Measurements from ENCODE around the gene DMD.
"Not testable (repeated sequence)": the region's sequence is repeated elsewhere in the genome, so short reads cannot be mapped to it uniquely, and the experiment has no call there.

Gene DMD

GRCh38 chrX:31589503-31589902 is 1621.8 kb downstream of the DMD start:
- Histone ChIP-seq H3K27me3 (ENCODE audit: insufficient read depth, low read length, poor library complexity, severe bottlenecking) (no peaks in the 10 kb centered on the region), H3K9me2 (replicated peaks; ENCODE audit: low read depth, low read length) (no peaks in the 10 kb centered on the region), H2AFZ (ENCODE audit: low read length) (no peak overlapping the region), H4K20me1 (ENCODE audit: insufficient read depth, low read length, poor library complexity, severe bottlenecking) (no peaks in the 10 kb centered on the region), H3K9me3 (ENCODE audit: insufficient read depth, low read depth, low read length) (no peaks in the 10 kb centered on the region), H3K36me3 (ENCODE audit: insufficient read depth, low read length) (no peaks in the 10 kb centered on the region), H3K4me2 (ENCODE audit: low read depth, low read length, poor library complexity, severe bottlenecking) (no peak overlapping the region), H3K4me1 (ENCODE audit: insufficient read depth, low read length, poor library complexity, severe bottlenecking) (no peaks in the 10 kb centered on the region), H3K79me2 (ENCODE audit: insufficient read depth, low read length) (no peaks in the 10 kb centered on the region), H3F3A (ENCODE audit: low read depth) (no peaks in the 10 kb centered on the region), H3K4me3 (ENCODE audit: low read length, poor library complexity, severe bottlenecking) (no peak overlapping the region), H3K9ac (ENCODE audit: low read depth, low read length, poor library complexity, severe bottlenecking) (no peak overlapping the region)
- TF ChIP-seq CTCF (conservative IDR thresholded peaks at IDR 0.05; ENCODE audit: low read length) (no peak), EZH2phosphoT487 (IDR thresholded peaks at IDR 0.05; ENCODE audit: borderline replicate concordance) (no peak)

GRCh38 chrX:31588355-31588754 is 1623.0 kb downstream of the DMD start:
- Histone ChIP-seq H3K27me3 (ENCODE audit: insufficient read depth, low read length, poor library complexity, severe bottlenecking) (no peaks in the 10 kb centered on the region), H2AFZ (ENCODE audit: low read length) (no peak overlapping the region), H3K9me2 (replicated peaks; ENCODE audit: low read depth, low read length) (no peaks in the 10 kb centered on the region), H3K4me2 (ENCODE audit: low read depth, low read length, poor library complexity, severe bottlenecking) (no peak overlapping the region), H3K4me1 (ENCODE audit: insufficient read depth, low read length, poor library complexity, severe bottlenecking) (no peaks in the 10 kb centered on the region), H3K36me3 (ENCODE audit: insufficient read depth, low read length) (no peaks in the 10 kb centered on the region), H3F3A (ENCODE audit: low read depth) (no peaks in the 10 kb centered on the region), H3K4me3 (ENCODE audit: low read length, poor library complexity, severe bottlenecking) (no peak overlapping the region), H3K9ac (ENCODE audit: low read depth, low read length, poor library complexity, severe bottlenecking) (no peak overlapping the region), H4K20me1 (ENCODE audit: insufficient read depth, low read length, poor library complexity, severe bottlenecking) (no peaks in the 10 kb centered on the region), H3K79me2 (ENCODE audit: insufficient read depth, low read length) (no peaks in the 10 kb centered on the region), H3K9me3 (ENCODE audit: insufficient read depth, low read depth, low read length) (no peaks in the 10 kb centered on the region)
- TF ChIP-seq CTCF (conservative IDR thresholded peaks at IDR 0.05; ENCODE audit: low read length) (no peak), EZH2phosphoT487 (IDR thresholded peaks at IDR 0.05; ENCODE audit: borderline replicate concordance) (no peak)

- H3K4me3 ChIP-seq (ENCODE audit: low read length, poor library complexity, severe bottlenecking); H3F3A ChIP-seq (ENCODE audit: low read depth); H3K27me3 ChIP-seq (ENCODE audit: insufficient read depth, low read length, poor library complexity, severe bottlenecking); H3K36me3 ChIP-seq (ENCODE audit: insufficient read depth, low read length); H2AFZ ChIP-seq (ENCODE audit: low read length); H3K9ac ChIP-seq (ENCODE audit: low read depth, low read length, poor library complexity, severe bottlenecking); H3K4me2 ChIP-seq (ENCODE audit: low read depth, low read length, poor library complexity, severe bottlenecking); H3K4me1 ChIP-seq (ENCODE audit: insufficient read depth, low read length, poor library complexity, severe bottlenecking); H3K9me3 ChIP-seq (ENCODE audit: insufficient read depth, low read depth, low read length); H3K79me2 ChIP-seq (ENCODE audit: insufficient read depth, low read length); H3K9me2 ChIP-seq (replicated peaks; ENCODE audit: low read depth, low read length); H4K20me1 ChIP-seq (ENCODE audit: insufficient read depth, low read length, poor library complexity, severe bottlenecking): not testable (repeated sequence)
These were observed 1627.5 kb downstream of the DMD start for GRCh38 chrX:31583892-31584291.

GRCh38 chrX:31580726-31581125 is 1630.6 kb downstream of the DMD start:
- no peak overlapping the region for H2AFZ ChIP-seq (ENCODE audit: low read length)

More at GRCh38 chrX:31580726-31581125, 1630.6 kb downstream of the DMD start:
- Histone ChIP-seq H3K79me2 (ENCODE audit: insufficient read depth, low read length) (no peaks in the 10 kb centered on the region), H3K36me3 (ENCODE audit: insufficient read depth, low read length) (no peaks in the 10 kb centered on the region), H3K4me2 (ENCODE audit: low read depth, low read length, poor library complexity, severe bottlenecking) (no peak overlapping the region), H3K4me3 (ENCODE audit: low read length, poor library complexity, severe bottlenecking) (no peak overlapping the region), H3K27me3 (ENCODE audit: insufficient read depth, low read length, poor library complexity, severe bottlenecking) (no peaks in the 10 kb centered on the region), H3K9me3 (ENCODE audit: insufficient read depth, low read depth, low read length) (no peaks in the 10 kb centered on the region), H3F3A (ENCODE audit: low read depth) (no peaks in the 10 kb centered on the region), H3K4me1 (ENCODE audit: insufficient read depth, low read length, poor library complexity, severe bottlenecking) (no peaks in the 10 kb centered on the region), H4K20me1 (ENCODE audit: insufficient read depth, low read length, poor library complexity, severe bottlenecking) (no peaks in the 10 kb centered on the region), H3K9ac (ENCODE audit: low read depth, low read length, poor library complexity, severe bottlenecking) (no peak overlapping the region), H3K9me2 (replicated peaks; ENCODE audit: low read depth, low read length) (no peaks in the 10 kb centered on the region)
- TF ChIP-seq EZH2phosphoT487 (IDR thresholded peaks at IDR 0.05; ENCODE audit: borderline replicate concordance) (no peak), CTCF (conservative IDR thresholded peaks at IDR 0.05; ENCODE audit: low read length) (no peak)
